Stimulated activated naive CD8-positive, alpha-beta T cell treated with anti-CD3 and anti-CD28 coated beads, Interleukin-15, amount 100 ng/mL, for 72 hours (primary cell): ENCODE measurements around the gene ETV5.
"Not testable (repeated sequence)": the region's sequence is repeated elsewhere in the genome, so short reads cannot be mapped to it uniquely, and the experiment has no call there.

Experiments
- ATAC-seq: fragments of 150-1000 bp; cut with Tn5 transposase; 2 replicates; pipeline ENCODE4 v1.10.0; 2021; ENCODE audit warnings: mild to moderate bottlenecking, moderate library complexity
- DNase-seq, 2 donors: peaks; one replicate each; pipeline ENCODE4 v3.0.0; 2021 to 2022
- H3K27ac Mint-ChIP-seq, 2 donors: one replicate each; pipeline ENCODE4 v1.8.0; 2022; ENCODE audit warnings: mild to moderate bottlenecking in 2 of 2, mixed read lengths in 2 of 2, moderate library complexity in 2 of 2
- H3K27me3 Mint-ChIP-seq: one replicate; pipeline ENCODE4 v1.8.0; 2022; ENCODE audit warnings: mixed read lengths
- H3K4me1 Mint-ChIP-seq: one replicate; pipeline ENCODE4 v1.8.0; 2022; ENCODE audit warnings: mild to moderate bottlenecking, mixed read lengths
- H3K4me3 Mint-ChIP-seq, 2 donors: one replicate each; pipeline ENCODE4 v1.8.0; 2022; ENCODE audit warnings: mild to moderate bottlenecking in 2 of 2, mixed read lengths in 2 of 2, moderate library complexity in 1 of 2
- H3K9me3 Mint-ChIP-seq, 2 donors: one replicate each; pipeline ENCODE4 v1.8.0; 2022; ENCODE audit warnings: mixed read lengths in 2 of 2

Gene ETV5

DNA sequence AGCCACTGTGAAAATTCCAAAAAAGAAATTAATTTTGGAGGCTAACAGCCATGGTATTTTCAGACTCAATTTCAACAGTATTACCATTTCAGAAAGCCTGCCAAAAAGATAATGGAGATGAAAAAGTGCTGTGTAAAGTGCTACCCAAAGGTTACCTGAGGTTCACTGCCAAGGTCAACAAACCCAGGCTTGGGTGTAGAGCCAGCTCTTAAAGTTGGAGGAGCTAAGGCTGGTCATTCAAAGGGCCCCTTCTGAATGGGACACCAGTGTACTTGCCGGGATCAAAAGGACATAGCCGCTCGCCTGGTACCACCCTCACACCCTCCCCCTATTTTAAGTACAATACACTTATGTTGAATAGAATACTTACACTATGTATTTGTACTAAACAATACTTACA lies 64.5 kb downstream of the ETV5 start:
- Mint-ChIP-seq H3K27ac (no peak overlapping the region), H3K4me1 (no peaks in the 10 kb centered on the region), H3K27me3 (peaks cover 63% of the 10 kb centered on the region), H3K9me3 (no peaks in the 10 kb centered on the region), H3K4me3 (no peak overlapping the region)
- DNase-seq (no peak), ATAC-seq (no peak)

DNA sequence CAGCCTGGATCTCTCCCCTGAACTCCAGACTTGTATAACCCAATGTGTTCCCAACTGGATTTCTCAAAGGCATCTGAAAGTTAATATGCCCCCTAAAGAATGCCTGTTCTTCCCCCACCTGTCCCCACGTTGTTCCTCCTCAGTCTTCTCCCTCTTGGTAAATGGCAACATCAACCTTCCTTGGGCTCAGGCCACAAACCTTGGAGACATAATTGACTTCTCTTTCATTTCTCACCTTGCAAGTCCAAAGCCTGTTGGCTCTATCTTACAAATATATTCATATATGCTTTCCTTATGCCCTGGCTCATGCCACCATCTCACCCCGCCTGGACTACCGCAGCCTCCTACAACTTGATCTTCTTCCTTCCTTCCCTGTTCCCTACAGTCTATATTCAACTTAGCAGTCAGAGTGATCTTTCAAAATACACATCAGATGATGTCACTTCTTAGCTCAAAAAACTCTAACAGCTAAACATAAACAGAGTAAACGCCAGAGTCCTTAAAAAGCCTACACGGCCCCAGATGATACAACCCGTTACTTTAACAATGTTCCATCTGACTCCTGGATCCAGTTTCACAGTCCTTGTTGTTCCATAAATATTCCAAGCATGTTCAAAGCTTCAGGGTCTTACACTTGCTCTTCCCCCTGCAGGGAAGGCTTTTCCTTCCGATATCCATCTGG lies 66.2 kb downstream of the ETV5 start:
- peaks cover 53% of the 10 kb centered on the region for H3K27me3 Mint-ChIP-seq
- no peak for ATAC-seq
- no peaks in the 10 kb centered on the region for H3K4me1 Mint-ChIP-seq

DNA sequence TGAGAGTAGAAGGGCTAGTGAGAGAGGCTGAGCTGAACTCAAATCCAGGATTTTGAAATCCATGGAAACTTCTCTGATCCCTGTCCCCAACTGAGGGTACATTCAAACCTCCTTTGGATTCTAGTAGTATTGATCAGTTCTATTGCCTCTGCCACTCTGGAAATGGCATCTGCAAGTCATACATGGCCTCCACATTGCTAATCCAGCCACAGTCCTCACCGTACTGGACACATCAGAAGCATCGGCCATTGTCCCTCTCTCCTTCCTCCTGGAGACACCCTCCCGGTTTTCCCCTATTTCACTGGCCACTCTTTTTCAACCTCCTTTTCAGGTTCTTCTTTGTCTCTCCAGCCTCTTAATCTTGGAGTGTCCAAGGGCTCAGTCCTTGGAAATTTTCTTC lies 66.9 kb downstream of the ETV5 start:
- ATAC-seq = no peak
- no peak overlapping the region for H3K27ac Mint-ChIP-seq

More for the DNA sequence above, 66.2 kb downstream of the ETV5 start:
- Mint-ChIP-seq H3K4me3 (no peak overlapping the region), H3K9me3 (peaks cover 0 to 5% of the 10 kb centered on the region in 2 donors), H3K27ac (no peak overlapping the region)
- no peak for DNase-seq

DNA sequence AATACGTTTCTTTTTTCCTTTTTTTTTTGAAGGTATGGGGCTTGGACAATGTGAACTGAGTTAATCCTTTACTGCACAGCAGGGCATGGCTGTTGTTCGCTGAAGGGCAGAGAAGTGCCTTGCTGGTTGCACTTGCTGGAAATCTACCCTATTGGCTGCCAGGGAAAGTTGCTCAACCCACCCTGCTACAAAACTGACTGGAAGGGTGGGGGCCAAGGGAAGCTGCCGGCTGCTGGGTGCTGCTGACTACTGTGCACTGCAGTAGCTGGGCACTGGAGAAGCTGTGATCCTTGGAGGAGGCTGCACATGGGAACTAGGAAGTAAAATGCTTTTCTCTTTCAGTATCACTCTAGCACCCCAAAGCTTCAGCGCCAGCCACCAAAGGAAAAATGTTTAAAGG lies 70.5 kb downstream of the ETV5 start:
- DNase-seq (no peak), ATAC-seq (no peak)
- Mint-ChIP-seq H3K27me3 (peaks cover 25% of the 10 kb centered on the region), H3K27ac (no peak overlapping the region), H3K9me3 (peaks cover 0 to 5% of the 10 kb centered on the region in 2 donors), H3K4me3 (no peak overlapping the region), H3K4me1 (no peaks in the 10 kb centered on the region)

More for the DNA sequence above, 66.9 kb downstream of the ETV5 start:
- Mint-ChIP-seq H3K4me1 (no peaks in the 10 kb centered on the region), H3K9me3 (peaks cover 0 to 5% of the 10 kb centered on the region in 2 donors), H3K27me3 (peaks cover 51% of the 10 kb centered on the region), H3K4me3 (no peak overlapping the region)
- DNase-seq = no peak

DNA sequence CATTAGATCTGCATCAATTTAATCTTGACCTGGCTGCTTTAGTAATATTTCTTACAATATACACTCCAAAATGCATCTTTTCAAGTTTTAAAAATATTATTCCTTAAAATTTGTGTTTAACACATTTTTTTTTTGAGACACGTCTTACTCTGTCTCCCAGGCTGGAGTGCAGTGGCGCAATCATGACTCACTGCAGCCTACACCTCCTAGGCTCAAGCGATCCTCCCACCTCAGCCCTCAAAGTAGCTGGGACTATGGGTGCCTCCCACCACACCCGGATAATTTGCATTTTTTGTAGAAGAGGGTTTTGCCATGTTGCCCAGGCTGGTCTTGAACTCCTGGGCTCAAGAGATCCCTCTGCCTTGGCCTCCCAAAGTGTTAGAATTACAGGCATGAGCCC lies 73.6 kb downstream of the ETV5 start:
- ATAC-seq = no peak
- H3K4me3 Mint-ChIP-seq = no peak overlapping the region
- H3K27ac Mint-ChIP-seq = no peak overlapping the region
- H3K9me3 Mint-ChIP-seq = peaks cover 0 to 5% of the 10 kb centered on the region in 2 donors
- no peaks in the 10 kb centered on the region for H3K4me1 Mint-ChIP-seq
- no peak for DNase-seq
- H3K27me3 Mint-ChIP-seq = peaks cover 25% of the 10 kb centered on the region

DNA sequence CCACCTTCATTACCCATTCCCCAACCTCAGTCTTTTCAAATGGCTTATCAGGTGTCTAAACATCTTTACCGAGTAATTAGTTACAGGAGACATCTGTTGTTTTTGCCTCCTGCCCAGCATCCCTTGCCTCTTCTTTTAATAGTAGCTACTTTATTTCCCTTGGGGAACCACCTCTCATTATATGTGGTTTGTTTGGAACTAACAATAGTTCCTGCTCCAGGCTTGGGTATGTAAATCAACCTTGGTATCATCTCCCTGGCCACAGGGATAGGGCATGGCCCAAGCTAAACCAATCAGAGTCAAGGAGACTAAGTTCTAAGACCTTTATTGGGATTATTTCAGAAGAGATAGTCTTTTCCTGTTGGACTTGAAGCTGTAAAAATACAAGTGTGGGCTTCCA lies 76.6 kb downstream of the ETV5 start:
- peaks cover 37% of the 10 kb centered on the region for H3K27me3 Mint-ChIP-seq
- DNase-seq (no peak), ATAC-seq (no peak)
- H3K4me3 Mint-ChIP-seq = no peak overlapping the region
- no peaks in the 10 kb centered on the region for H3K9me3 Mint-ChIP-seq
- H3K4me1 Mint-ChIP-seq = no peaks in the 10 kb centered on the region
- H3K27ac Mint-ChIP-seq = no peak overlapping the region

DNA sequence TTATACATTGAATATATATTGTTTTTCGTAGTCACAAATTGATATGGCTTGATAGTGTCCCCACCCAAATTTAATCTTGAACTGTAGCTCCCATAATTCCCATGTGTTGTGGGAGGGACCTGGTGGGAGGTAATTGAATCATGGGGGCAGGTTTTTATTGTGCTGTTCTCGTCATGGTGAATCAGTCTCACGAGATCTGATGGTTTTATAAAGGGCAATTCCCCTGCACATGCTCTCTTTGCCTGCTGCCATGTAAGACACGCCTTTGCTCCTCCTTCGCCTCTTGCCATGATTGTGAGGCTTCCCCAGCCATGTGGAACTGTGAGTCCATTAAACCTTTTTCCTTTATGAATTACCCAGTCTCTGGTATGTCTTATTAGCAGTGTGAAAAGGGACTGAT lies 82.9 kb downstream of the ETV5 start:
- not testable (repeated sequence) for H3K9me3 Mint-ChIP-seq, H3K27ac Mint-ChIP-seq, DNase-seq, H3K4me3 Mint-ChIP-seq, ATAC-seq
- Mint-ChIP-seq H3K4me1 (peaks cover 20% of the 10 kb centered on the region), H3K27me3 (peaks cover 50% of the 10 kb centered on the region)

DNA sequence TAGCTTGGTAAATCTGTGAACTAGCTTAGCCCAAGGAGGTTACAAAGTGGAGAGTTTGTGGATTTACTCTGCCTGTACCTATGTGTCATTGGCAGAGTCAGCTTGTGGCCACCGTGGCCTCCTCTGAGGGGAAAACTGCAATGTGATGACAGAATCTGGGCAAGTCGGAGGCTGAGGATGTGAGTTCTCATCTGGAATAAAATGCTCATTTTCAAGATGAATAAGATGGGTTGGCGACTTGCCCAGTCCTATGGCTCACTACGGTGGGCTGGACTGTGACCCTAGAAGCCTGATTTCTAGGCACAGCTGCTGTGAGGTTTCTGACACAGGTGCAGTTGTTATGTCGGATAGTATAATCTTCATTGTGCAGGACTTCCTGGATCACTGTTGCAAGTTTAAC lies 83.7 kb downstream of the ETV5 start:
- Mint-ChIP-seq H3K4me3 (no peak overlapping the region), H3K4me1 (peaks cover 20% of the 10 kb centered on the region), H3K27me3 (peaks cover 42% of the 10 kb centered on the region), H3K27ac (no peak overlapping the region), H3K9me3 (no peaks in the 10 kb centered on the region)
- DNase-seq = peak; percentile 21 to 81
- ATAC-seq = peak; percentile 99

DNA sequence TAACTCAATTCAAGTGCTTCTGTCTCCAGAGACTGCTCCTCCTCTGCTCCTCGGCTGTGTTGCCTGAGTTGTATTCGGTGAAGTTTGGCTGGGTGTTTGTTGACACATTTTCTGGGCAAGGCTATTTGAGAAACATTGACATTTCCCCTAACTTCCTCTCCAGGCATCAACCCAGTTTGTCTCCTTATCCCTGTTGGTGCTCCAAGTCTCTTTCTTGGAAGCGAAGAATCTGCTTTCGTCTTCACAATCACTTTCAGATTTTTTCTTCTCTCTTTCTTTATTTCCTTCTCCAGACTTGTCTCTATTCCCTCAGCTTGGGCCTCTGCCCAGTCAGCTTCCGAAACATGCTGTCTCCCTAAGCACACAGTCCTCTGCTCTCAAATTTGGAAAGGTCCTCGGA lies 84.7 kb downstream of the ETV5 start:
- H3K4me3 Mint-ChIP-seq = no peak overlapping the region
- no peak for ATAC-seq
- H3K27ac Mint-ChIP-seq = no peak overlapping the region
- DNase-seq = no peak
- H3K4me1 Mint-ChIP-seq = peaks cover 20% of the 10 kb centered on the region
- H3K27me3 Mint-ChIP-seq = peaks cover 32% of the 10 kb centered on the region
- no peaks in the 10 kb centered on the region for H3K9me3 Mint-ChIP-seq

DNA sequence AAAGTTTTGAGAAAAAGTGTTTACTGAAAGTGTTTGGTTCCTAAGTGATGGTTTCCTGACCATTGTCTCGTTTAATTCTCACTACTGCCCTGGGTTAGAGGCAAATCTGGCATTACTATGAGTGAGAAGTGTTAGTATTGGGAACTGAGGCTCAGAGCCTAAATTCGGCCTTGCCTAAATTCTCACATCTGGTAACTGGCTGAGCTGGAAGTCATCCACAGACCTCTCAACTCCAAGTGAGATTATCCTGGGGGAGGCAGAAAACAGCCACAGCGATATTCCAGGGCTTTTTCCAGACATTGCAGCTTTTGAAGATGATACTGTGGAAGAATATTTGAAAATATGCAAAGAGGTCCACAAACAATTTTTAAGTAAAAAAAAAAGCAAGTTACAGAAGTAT lies 86.0 kb downstream of the ETV5 start:
- no peak overlapping the region for H3K27ac Mint-ChIP-seq
- peaks cover 35% of the 10 kb centered on the region for H3K27me3 Mint-ChIP-seq
- ATAC-seq (no peak), DNase-seq (no peak)
- no peaks in the 10 kb centered on the region for H3K9me3 Mint-ChIP-seq
- H3K4me3 Mint-ChIP-seq = no peak overlapping the region
- H3K4me1 Mint-ChIP-seq = peaks cover 20% of the 10 kb centered on the region

DNA sequence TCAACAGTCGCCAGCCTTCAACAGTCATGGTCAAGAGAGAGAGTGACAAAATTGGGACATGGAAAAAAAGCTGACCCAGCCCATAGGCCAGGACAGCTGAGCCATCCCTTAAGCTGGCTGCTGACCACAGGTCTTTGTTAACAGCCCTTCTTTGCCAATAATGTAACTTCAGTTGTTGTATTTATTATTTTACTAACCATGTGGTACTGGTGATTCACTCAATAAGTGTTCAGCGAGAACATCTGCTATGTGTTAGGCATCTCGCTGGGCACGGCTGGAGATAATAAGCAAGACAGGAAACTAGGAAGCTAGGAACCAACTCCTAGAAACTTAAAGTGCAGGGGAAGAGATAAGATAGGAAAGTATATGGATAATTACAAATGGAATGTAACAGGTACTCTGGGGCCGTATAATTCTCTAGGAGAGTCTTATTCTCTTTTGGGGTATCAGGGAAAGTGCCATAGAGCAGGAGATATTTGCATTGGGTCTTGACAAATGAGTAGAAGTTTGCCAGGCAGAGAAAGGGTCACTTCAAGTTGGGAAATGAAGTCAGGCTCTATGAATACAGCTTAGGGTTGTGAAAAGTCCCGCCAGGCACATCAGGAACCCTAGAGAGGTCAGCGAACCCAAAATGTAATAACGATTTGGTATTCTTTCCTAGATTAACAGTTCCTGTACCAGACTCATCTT lies 87.1 kb downstream of the ETV5 start:
- peaks cover 37% of the 10 kb centered on the region for H3K27me3 Mint-ChIP-seq
- no peak overlapping the region for H3K4me3 Mint-ChIP-seq
- no peak for DNase-seq
- ATAC-seq = no peak
- H3K4me1 Mint-ChIP-seq = peaks cover 20% of the 10 kb centered on the region
- H3K9me3 Mint-ChIP-seq = no peaks in the 10 kb centered on the region
- no peak overlapping the region for H3K27ac Mint-ChIP-seq

DNA sequence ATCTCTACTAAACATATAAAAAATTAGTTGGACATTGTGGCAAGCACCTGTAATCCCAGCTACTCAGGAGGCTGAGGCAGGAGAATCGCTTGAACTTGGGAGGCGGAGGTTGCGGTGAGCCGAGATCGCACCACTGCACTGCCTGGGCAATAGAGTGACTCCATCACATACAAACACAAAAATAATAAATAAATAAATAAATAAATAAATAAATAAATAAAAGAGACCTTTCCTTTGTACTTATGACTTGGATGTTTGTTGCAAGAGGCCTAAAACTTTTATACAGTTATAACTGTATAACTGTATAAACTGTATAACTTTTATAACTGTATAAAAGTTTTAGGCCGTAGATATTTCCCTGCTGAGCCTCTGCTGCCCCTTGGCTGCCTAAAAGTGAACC lies 87.6 kb downstream of the ETV5 start:
- peaks cover 32% of the 10 kb centered on the region for H3K27me3 Mint-ChIP-seq
- DNase-seq, H3K9me3 Mint-ChIP-seq, H3K4me3 Mint-ChIP-seq, ATAC-seq, H3K27ac Mint-ChIP-seq: not testable (repeated sequence)
- H3K4me1 Mint-ChIP-seq = peaks cover 18% of the 10 kb centered on the region

DNA sequence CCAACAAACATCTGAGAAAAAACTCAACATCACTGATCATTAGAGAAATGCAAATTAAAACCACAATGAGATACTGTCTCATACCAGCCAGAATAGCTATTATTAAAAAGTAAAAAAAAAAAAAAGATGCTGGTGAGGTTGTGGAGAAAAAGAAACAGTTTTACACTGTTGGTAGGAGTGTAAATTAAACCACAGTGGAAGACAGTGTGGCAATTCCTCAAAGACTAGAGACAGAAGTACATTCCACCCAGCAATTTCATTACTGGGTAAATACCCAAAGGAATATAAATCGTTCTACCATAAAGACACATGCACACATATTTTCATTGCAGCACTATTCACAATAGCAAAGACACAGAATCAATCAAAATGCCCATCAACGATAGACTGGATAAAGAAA lies 89.6 kb downstream of the ETV5 start:
- not testable (repeated sequence) for DNase-seq, H3K27ac Mint-ChIP-seq, H3K9me3 Mint-ChIP-seq, H3K4me1 Mint-ChIP-seq, ATAC-seq, H3K4me3 Mint-ChIP-seq
- H3K27me3 Mint-ChIP-seq = peaks cover 18% of the 10 kb centered on the region

DNA sequence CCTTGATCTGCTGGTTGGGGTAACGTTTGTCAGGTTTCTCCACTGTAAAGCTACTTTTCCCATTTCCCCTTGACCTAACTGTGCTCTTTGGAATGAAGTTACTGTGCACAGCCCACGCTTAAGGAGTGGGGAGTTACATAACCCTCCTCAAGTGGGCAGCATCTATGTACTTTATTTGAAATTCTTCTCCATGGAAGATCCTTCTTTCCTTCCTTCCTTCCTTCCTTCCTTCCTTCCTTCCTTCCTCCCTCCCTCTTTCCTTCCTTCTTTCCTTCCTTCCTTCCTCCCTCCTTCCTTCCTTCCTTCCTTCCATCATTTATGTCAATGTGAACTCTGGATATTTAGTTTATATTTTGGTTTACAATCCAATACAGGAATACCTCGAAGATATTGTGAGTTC lies 94.0 kb downstream of the ETV5 start:
- H3K4me1 Mint-ChIP-seq = no peaks in the 10 kb centered on the region
- H3K4me3 Mint-ChIP-seq = no peak overlapping the region
- ATAC-seq = no peak
- no peaks in the 10 kb centered on the region for H3K9me3 Mint-ChIP-seq
- H3K27ac Mint-ChIP-seq = no peak overlapping the region
- H3K27me3 Mint-ChIP-seq = peaks cover 37% of the 10 kb centered on the region
- DNase-seq = no peak

DNA sequence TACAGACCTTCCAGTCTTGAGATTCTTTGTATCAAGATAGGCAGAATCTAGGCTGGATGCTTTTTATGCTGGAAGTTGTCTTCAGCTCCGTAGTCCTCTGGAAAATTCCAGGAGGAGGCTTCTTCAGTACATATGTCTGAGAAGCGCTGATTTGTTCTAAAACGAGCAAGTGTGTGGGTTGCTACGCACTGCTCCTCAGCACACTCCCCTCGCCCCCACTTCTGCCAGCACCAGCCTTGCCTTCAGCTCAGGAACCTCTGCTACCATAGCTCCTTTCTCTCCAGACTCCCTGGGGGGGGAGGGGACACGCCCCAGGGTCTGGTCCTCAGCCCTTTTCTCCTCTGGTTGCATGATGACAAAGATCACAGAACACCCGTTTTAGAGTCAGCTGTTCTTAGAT lies 95.6 kb downstream of the ETV5 start:
- no peak for DNase-seq
- H3K9me3 Mint-ChIP-seq = no peaks in the 10 kb centered on the region
- H3K4me1 Mint-ChIP-seq = no peaks in the 10 kb centered on the region
- H3K27me3 Mint-ChIP-seq = peaks cover 37% of the 10 kb centered on the region
- H3K4me3 Mint-ChIP-seq = no peak overlapping the region
- no peak for ATAC-seq
- H3K27ac Mint-ChIP-seq = no peak overlapping the region

DNA sequence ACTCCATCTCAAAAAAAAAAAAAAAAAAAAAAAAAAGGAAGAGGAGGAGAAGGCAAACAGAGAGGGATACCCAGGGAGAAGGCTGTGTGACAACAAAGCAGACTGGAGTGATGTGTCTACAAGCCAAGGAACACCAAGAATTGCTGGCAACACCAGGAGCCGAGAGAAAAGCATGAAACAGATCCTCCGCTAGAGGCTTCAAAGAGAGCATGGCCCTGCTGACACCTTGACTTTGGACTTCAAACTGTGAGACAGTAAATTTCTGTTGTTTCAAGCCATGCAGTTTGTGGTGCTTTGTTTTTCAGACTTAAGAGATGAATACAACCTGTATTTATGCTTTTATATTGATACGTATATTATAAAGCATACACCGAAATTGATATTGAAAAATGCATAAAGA lies 96.8 kb downstream of the ETV5 start:
- no peak overlapping the region for H3K4me3 Mint-ChIP-seq
- no peak overlapping the region for H3K27ac Mint-ChIP-seq
- ATAC-seq (no peak), DNase-seq (no peak)
- no peaks in the 10 kb centered on the region for H3K9me3 Mint-ChIP-seq
- no peaks in the 10 kb centered on the region for H3K4me1 Mint-ChIP-seq
- H3K27me3 Mint-ChIP-seq = peaks cover 29% of the 10 kb centered on the region

DNA sequence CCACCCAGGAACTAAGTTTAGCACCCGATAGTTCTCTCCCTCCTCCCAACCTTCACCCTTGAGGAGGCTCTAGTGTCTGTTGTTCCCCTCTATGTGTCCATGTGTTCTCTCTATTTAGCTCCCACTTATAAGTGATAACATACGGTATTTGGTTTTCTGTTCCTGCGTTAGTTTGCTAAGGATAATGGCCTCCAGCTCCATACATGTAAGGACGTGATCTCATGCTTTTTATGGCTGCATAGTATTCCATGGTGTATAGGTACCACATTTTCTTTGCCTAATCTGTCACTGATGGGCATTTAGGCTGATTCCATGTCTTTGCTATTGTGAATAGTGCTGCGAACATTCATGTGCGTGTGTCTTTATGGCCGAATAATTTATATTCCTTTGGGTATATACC lies 104.2 kb downstream of the ETV5 start:
- no peak overlapping the region for H3K4me3 Mint-ChIP-seq
- DNase-seq = no peak
- H3K4me1 Mint-ChIP-seq = peaks cover 10% of the 10 kb centered on the region
- peak overlapping the region in 1 of 2 donors; percentile 3 for H3K27ac Mint-ChIP-seq
- H3K9me3 Mint-ChIP-seq = no peaks in the 10 kb centered on the region
- ATAC-seq = no peak
- peaks cover 33% of the 10 kb centered on the region for H3K27me3 Mint-ChIP-seq
